H9 (cell line): ENCODE measurements around the gene MUC5B. TPM values are rescaled to one million over a fixed set of nuclear protein-coding genes. Genes with fewer than 3 reads are reported as not detected.

Experiments
- DNase-seq: peaks from one replicate; pipeline ENCODE4 v3.0.0-alpha.2; 2017
- H2AFZ ChIP-seq: one replicate; pipeline ENCODE4 v1.6.1; 2013; ENCODE audit warnings: mild to moderate bottlenecking, low read length, control low read depth, moderate library complexity
- H2AK5ac ChIP-seq: 2 replicates; pipeline ENCODE4 v1.6.1; 2013; ENCODE audit warnings: low read length, control low read depth, mixed read lengths; ENCODE audit not compliant: insufficient read length
- H2BK120ac ChIP-seq: one replicate; pipeline ENCODE4 v1.6.1; 2013; ENCODE audit warnings: low read depth, mild to moderate bottlenecking, low read length, control low read depth, inconsistent platforms; ENCODE audit not compliant: poor library complexity, severe bottlenecking
- H2BK12ac ChIP-seq: 2 replicates; pipeline ENCODE4 v1.6.1; 2013; ENCODE audit warnings: low read length, control low read depth, mixed read lengths, low read depth; ENCODE audit not compliant: insufficient read length
- H2BK15ac ChIP-seq: 2 replicates; pipeline ENCODE4 v1.6.1; 2013; ENCODE audit warnings: low read depth, low read length, control low read depth
- H2BK20ac ChIP-seq: one replicate; pipeline ENCODE4 v1.6.1; 2013; ENCODE audit warnings: low read depth, mild to moderate bottlenecking, low read length, control low read depth, inconsistent platforms; ENCODE audit not compliant: poor library complexity, severe bottlenecking
- H2BK5ac ChIP-seq: 2 replicates; pipeline ENCODE4 v1.6.1; 2013; ENCODE audit warnings: low read length, control low read depth, mixed read lengths; ENCODE audit not compliant: insufficient read length
- H3K14ac ChIP-seq: 2 replicates; pipeline ENCODE4 v1.6.1; 2013; ENCODE audit warnings: low read length, control low read depth; ENCODE audit not compliant: insufficient read depth
- H3K18ac ChIP-seq: 2 replicates; pipeline ENCODE4 v1.6.1; 2013; ENCODE audit warnings: low read depth, mild to moderate bottlenecking, mixed read lengths, low read length, control low read depth; ENCODE audit not compliant: insufficient read length
- H3K23ac ChIP-seq: 2 replicates; pipeline ENCODE4 v1.6.1; 2013; ENCODE audit warnings: low read length, control low read depth, mixed read lengths, low read depth; ENCODE audit not compliant: insufficient read length
- H3K23me2 ChIP-seq: 2 replicates; pipeline ENCODE4 v1.6.1; 2013; ENCODE audit warnings: low read depth, mild to moderate bottlenecking, mixed read lengths, low read length, control low read depth; ENCODE audit not compliant: insufficient read length, poor library complexity, severe bottlenecking
- H3K27ac ChIP-seq: 2 replicates; pipeline ENCODE4 v1.5.1; 2013; ENCODE audit warnings: low read length, control low read depth, mixed read lengths, low read depth; ENCODE audit not compliant: insufficient read length
- H3K27me3 ChIP-seq: 2 replicates; pipeline ENCODE4 v1.6.1; 2013; ENCODE audit warnings: low read length, control low read depth, inconsistent platforms; ENCODE audit not compliant: insufficient read depth
- H3K4ac ChIP-seq: 2 replicates; pipeline ENCODE4 v1.6.1; 2013; ENCODE audit warnings: low read depth, mild to moderate bottlenecking, control low read depth, inconsistent platforms, low read length, moderate library complexity
- H3K4me1 ChIP-seq: 2 replicates; pipeline ENCODE4 v1.6.1; 2013; ENCODE audit warnings: low read length, control low read depth, inconsistent platforms; ENCODE audit not compliant: insufficient read depth
- H3K4me2 ChIP-seq: 2 replicates; pipeline ENCODE4 v1.6.1; 2013; ENCODE audit warnings: low read length, control low read depth, mixed read lengths; ENCODE audit not compliant: insufficient read length, insufficient read depth
- H3K56ac ChIP-seq: 2 replicates; pipeline ENCODE4 v1.6.1; 2013; ENCODE audit warnings: low read depth, mild to moderate bottlenecking, mixed read lengths, low read length, control low read depth; ENCODE audit not compliant: insufficient read length
- H3K79me1 ChIP-seq: 2 replicates; pipeline ENCODE4 v1.6.1; 2013; ENCODE audit warnings: low read depth, mild to moderate bottlenecking, moderate library complexity, low read length, control low read depth, inconsistent platforms; ENCODE audit not compliant: insufficient read depth, poor library complexity, severe bottlenecking
- H3K79me2 ChIP-seq: 2 replicates; pipeline ENCODE4 v1.6.1; 2013; ENCODE audit warnings: low read length, control low read depth, inconsistent platforms; ENCODE audit not compliant: insufficient read depth
- H3K9ac ChIP-seq: 2 replicates; pipeline ENCODE4 v1.6.1; 2013; ENCODE audit warnings: low read length, control low read depth, mixed read lengths; ENCODE audit not compliant: insufficient read length; ENCODE audit errors: extremely low read depth
- H3K9me3 ChIP-seq: one replicate; pipeline ENCODE4 v1.6.1; 2013; ENCODE audit warnings: low read depth, low read length, inconsistent platforms; ENCODE audit not compliant: control insufficient read depth
- H3T11ph ChIP-seq: one replicate; pipeline ENCODE4 v1.6.1; 2013; ENCODE audit warnings: mild to moderate bottlenecking, low read length, control low read depth, inconsistent platforms
- H4K20me1 ChIP-seq: one replicate; pipeline ENCODE4 v1.6.1; 2013; ENCODE audit not compliant: control insufficient read depth, insufficient read length, insufficient read depth
- H4K5ac ChIP-seq: 2 replicates; pipeline ENCODE4 v1.6.1; 2013; ENCODE audit warnings: low read depth, mild to moderate bottlenecking, mixed read lengths, low read length, control low read depth; ENCODE audit not compliant: insufficient read length
- H4K8ac ChIP-seq: replicated peaks from 2 replicates; pipeline ENCODE4 v1.6.1; 2013; ENCODE audit warnings: low read length, control low read depth, mixed read lengths, low read depth; ENCODE audit not compliant: insufficient read length
- H4K91ac ChIP-seq: 2 replicates; pipeline ENCODE4 v1.6.1; 2013; ENCODE audit warnings: low read depth, mild to moderate bottlenecking, moderate library complexity, mixed read lengths, low read length, control low read depth; ENCODE audit not compliant: insufficient read length
- H3K27ac Mint-ChIP-seq, 3 experiments: 2 replicates in 2 of 3; 3 replicates in 1 of 3; pipeline ENCODE4 v1.8.0; 2020 to 2021; ENCODE audit warnings: mixed read lengths in 3 of 3, mild to moderate bottlenecking in 1 of 3, moderate library complexity in 1 of 3
- H3K27me3 Mint-ChIP-seq: 2 replicates; pipeline ENCODE4 v1.8.0; 2021; ENCODE audit warnings: low read depth, mild to moderate bottlenecking, moderate library complexity, mixed read lengths
- H3K36me3 Mint-ChIP-seq, 3 experiments: 2 replicates in 2 of 3; 3 replicates in 1 of 3; pipeline ENCODE4 v1.8.0; 2020 to 2021; ENCODE audit warnings: low read depth in 3 of 3, mixed read lengths in 3 of 3; ENCODE audit not compliant: insufficient read depth in 1 of 3
- H3K4me1 Mint-ChIP-seq, 2 experiments: 2 replicates each; pipeline ENCODE4 v1.8.0; 2020; ENCODE audit warnings: mixed read lengths in 2 of 2
- H3K4me3 Mint-ChIP-seq, 2 experiments: 2 replicates in 1 of 2; 3 replicates in 1 of 2; pipeline ENCODE4 v1.8.0; 2020 to 2021; ENCODE audit warnings: mild to moderate bottlenecking in 2 of 2, mixed read lengths in 2 of 2, moderate library complexity in 1 of 2
- H3K9me3 Mint-ChIP-seq, 2 experiments: 2 replicates in 1 of 2; 3 replicates in 1 of 2; pipeline ENCODE4 v1.8.0; 2020; ENCODE audit warnings: mild to moderate bottlenecking in 2 of 2, mixed read lengths in 2 of 2, moderate library complexity in 1 of 2
- CTCF ChIP-seq: fragments of 200-600 bp; sonication (generic); conservative IDR thresholded peaks from 3 replicates; pipeline ENCODE4 v1.8.0; 2021; ENCODE audit warnings: antibody characterized with exemption, mild to moderate bottlenecking
- WGBS: extraction: QIAGEN DNeasy Blood & Tissue Kit; methylation state at CpG from one replicate; pipeline ENCODE4 v1.1.7; 2013; ENCODE audit warnings: missing lambda C conversion rate, low lambda C conversion rate, mixed read lengths; ENCODE audit not compliant: insufficient read length; ENCODE audit errors: extremely low coverage; 5-methylcytosine and 5-hydroxymethylcytosine counted together
- total RNA-seq: library from RNA; stranded (reverse); gene quantifications from 2 replicates; pipeline ENCODE4 v1.2.1, GENCODE V29; 2021

Gene MUC5B
- total RNA-seq, 1 experiment from 2014 or later: not detected

- H3K27me3 Mint-ChIP-seq: no peaks in the 10 kb centered on the region
- no peak overlapping the region for H3K9ac ChIP-seq
These were observed 66.5 kb downstream of the MUC5B start for GRCh38 chr11:1289211-1289935.

More at GRCh38 chr11:1289211-1289935, 66.5 kb downstream of the MUC5B start:
- no peak overlapping the region for H3K4me3 Mint-ChIP-seq
- H3K27me3 ChIP-seq: no peaks in the 10 kb centered on the region
- H3K4ac ChIP-seq: no peak overlapping the region
- no peaks in the 10 kb centered on the region for H3K9me3 ChIP-seq
- H2BK120ac ChIP-seq: no peak overlapping the region
- H4K91ac ChIP-seq: no peak overlapping the region
- H3K56ac ChIP-seq: no peak overlapping the region
- no peak overlapping the region for H3K18ac ChIP-seq
- H2BK15ac ChIP-seq: no peak overlapping the region
- H3K4me2 ChIP-seq: no peak overlapping the region
- no peak for TF ChIP-seq CTCF
- no peaks in the 10 kb centered on the region for H3K79me2 ChIP-seq
- H3K14ac ChIP-seq: no peak overlapping the region; the same call in 1 of the 2 replicates
- H2AK5ac ChIP-seq: no peak overlapping the region
- H3K9me3 Mint-ChIP-seq: peaks cover 0 to 5% of the 10 kb centered on the region in 2 experiments; a peak in 1 of 5 replicates
- no peak overlapping the region for H2AFZ ChIP-seq
- no peaks in the 10 kb centered on the region for H3K79me1 ChIP-seq
- H3K27ac ChIP-seq: no peak overlapping the region
- no peak overlapping the region for H4K5ac ChIP-seq
- H3K4me1 ChIP-seq: no peaks in the 10 kb centered on the region
- H3K23ac ChIP-seq: no peak overlapping the region
- H2BK12ac ChIP-seq: no peak overlapping the region
- no peak overlapping the region for H3T11ph ChIP-seq
- H4K20me1 ChIP-seq: no peaks in the 10 kb centered on the region
- H4K8ac ChIP-seq: no peak overlapping the region
- H2BK5ac ChIP-seq: no peak overlapping the region
- DNase-seq: no peak
- peaks cover 18 to 52% (median 42%) of the 10 kb centered on the region in 3 experiments; a peak in 6 of 7 replicates for H3K36me3 Mint-ChIP-seq
- no CpG with 5 or more reads among the region's 33 CpGs for WGBS
- no peak overlapping the region; a peak in 1 of 7 replicates for H3K27ac Mint-ChIP-seq
- H3K23me2 ChIP-seq: no peaks in the 10 kb centered on the region
- H2BK20ac ChIP-seq: no peak overlapping the region
- H3K4me1 Mint-ChIP-seq: no peaks in the 10 kb centered on the region
